Smooth muscle cell (in vitro differentiated cells): Measurements from ENCODE around the gene CELA3A. TPM values are rescaled to one million over a fixed set of nuclear protein-coding genes. Genes with fewer than 3 reads are reported as not detected.

Experiments used
- DNase-seq: peaks from one replicate; lab custom pipeline; 2025; ENCODE audit not compliant: unreplicated experiment; lab: John Stamatoyannopoulos, UW
- H2AFZ ChIP-seq: fragments of 200-600 bp; sonication (generic); 2 replicates; pipeline ENCODE4 v1.6.0; 2016; ENCODE audit warnings: antibody characterized with exemption, low read depth, mild to moderate bottlenecking
- H3F3A ChIP-seq: fragments of 200-600 bp; sonication (generic); 2 replicates; pipeline ENCODE4 v1.6.0; 2017; ENCODE audit warnings: antibody characterized with exemption, low read depth
- H3K27ac ChIP-seq: fragments of 200-600 bp; sonication (generic); 2 replicates; pipeline ENCODE4 v1.5.1; 2016; ENCODE audit warnings: low read depth, mild to moderate bottlenecking
- H3K27me3 ChIP-seq: fragments of 200-600 bp; sonication (generic); 2 replicates; pipeline ENCODE4 v1.6.1; 2016; ENCODE audit warnings: low read depth, mild to moderate bottlenecking
- H3K36me3 ChIP-seq: fragments of 200-600 bp; sonication (generic); 2 replicates; pipeline ENCODE4 v1.5.1; 2016; ENCODE audit warnings: low read depth
- H3K4me1 ChIP-seq: fragments of 200-600 bp; sonication (generic); 2 replicates; pipeline ENCODE4 v1.5.1; 2016; ENCODE audit warnings: low read depth
- H3K4me2 ChIP-seq: fragments of 200-600 bp; sonication (generic); 2 replicates; pipeline ENCODE4 v1.6.0; 2016; ENCODE audit warnings: mild to moderate bottlenecking
- H3K4me3 ChIP-seq: fragments of 200-600 bp; sonication (generic); 2 replicates; pipeline ENCODE4 v1.5.1; 2016; ENCODE audit warnings: mild to moderate bottlenecking
- H3K79me2 ChIP-seq: fragments of 200-600 bp; sonication (generic); 2 replicates; pipeline ENCODE4 v1.6.0; 2016; ENCODE audit warnings: low read depth, mild to moderate bottlenecking
- H3K9ac ChIP-seq: fragments of 200-600 bp; sonication (generic); 2 replicates; pipeline ENCODE4 v1.6.0; 2016; ENCODE audit warnings: low read depth
- H3K9me3 ChIP-seq: fragments of 200-600 bp; sonication (generic); replicated peaks from 2 replicates; pipeline ENCODE4 v1.5.1; 2016; ENCODE audit warnings: low read depth
- H4K20me1 ChIP-seq: fragments of 200-600 bp; sonication (generic); 2 replicates; pipeline ENCODE4 v1.6.0; 2016; ENCODE audit warnings: low read depth
- CTCF ChIP-seq: fragments of 200-600 bp; sonication (generic); IDR thresholded peaks from 2 replicates; pipeline ENCODE4 v1.5.1; 2017; ENCODE audit warnings: borderline replicate concordance, mild to moderate bottlenecking, antibody characterized with exemption; ENCODE audit not compliant: insufficient read depth, poor library complexity, severe bottlenecking
- WGBS: methylation state at CpG from one replicate; pipeline ENCODE4 v1.1.7; 2016; ENCODE audit warnings: low lambda C conversion rate; 5-methylcytosine and 5-hydroxymethylcytosine counted together
- polyA plus RNA-seq: library from polyadenylated mRNA; unstranded; fragments of >200 nt; fragmentation: Nextera tagmentation; extraction: Ambion mirVana; gene quantifications from 2 replicates; pipeline ENCODE4 v1.2.1, GENCODE V29; 2016
- total RNA-seq: library from RNA; depleted of rRNA; stranded (reverse); fragments of >200 nt; gene quantifications from 2 replicates; pipeline ENCODE4 v1.2.3, GENCODE V29; 2014

The CELA3A gene
- total and polyA plus RNA-seq, 2 experiments from 2014 or later: not detected

GRCh38 chr1:21955501-21956281 is 45.8 kb upstream of the CELA3A start:
- H3K36me3 ChIP-seq: no peaks in the 10 kb centered on the region
- H3K79me2 ChIP-seq: no peaks in the 10 kb centered on the region
- H4K20me1 ChIP-seq: no peaks in the 10 kb centered on the region
- no peak for TF ChIP-seq CTCF
- peaks cover 10% of the 10 kb centered on the region for H3K4me1 ChIP-seq
- WGBS: 73% methylated on average over 9 of the region's 9 CpGs
- H2AFZ ChIP-seq: peak overlapping the region; percentile 58
- no peak overlapping the region for H3K4me3 ChIP-seq
- no peak overlapping the region for H3K9ac ChIP-seq
- no peak for DNase-seq
- no peaks in the 10 kb centered on the region for H3K27me3 ChIP-seq
- H3F3A ChIP-seq: no peaks in the 10 kb centered on the region
- H3K4me2 ChIP-seq: no peak overlapping the region
- H3K27ac ChIP-seq: no peak overlapping the region
- no peaks in the 10 kb centered on the region for H3K9me3 ChIP-seq

- Histone ChIP-seq H2AFZ (no peak overlapping the region), H3F3A (no peaks in the 10 kb centered on the region), H4K20me1 (no peaks in the 10 kb centered on the region), H3K27me3 (no peaks in the 10 kb centered on the region), H3K4me2 (peak overlapping the region; percentile 45), H3K36me3 (no peaks in the 10 kb centered on the region), H3K9me3 (no peaks in the 10 kb centered on the region), H3K79me2 (no peaks in the 10 kb centered on the region), H3K9ac (no peak overlapping the region), H3K4me3 (no peak overlapping the region), H3K4me1 (peaks cover 10% of the 10 kb centered on the region), H3K27ac (no peak overlapping the region)
- DNase-seq: no peak
- no peak for TF ChIP-seq CTCF
- 67% methylated on average over 18 of the region's 18 CpGs for WGBS
Observed at GRCh38 chr1:21956720-21957552, 44.5 kb upstream of the CELA3A start.

- no peak for TF ChIP-seq CTCF
- Histone ChIP-seq H3K27me3 (no peaks in the 10 kb centered on the region), H3K27ac (no peak overlapping the region), H3K9ac (no peak overlapping the region), H3K36me3 (no peaks in the 10 kb centered on the region), H3K79me2 (no peaks in the 10 kb centered on the region), H3K4me1 (peaks cover 3% of the 10 kb centered on the region), H4K20me1 (no peaks in the 10 kb centered on the region), H2AFZ (no peak overlapping the region), H3K4me3 (no peak overlapping the region), H3K4me2 (no peak overlapping the region), H3K9me3 (no peaks in the 10 kb centered on the region), H3F3A (no peaks in the 10 kb centered on the region)
- no peak for DNase-seq
- 20% methylated on average over 2 of the region's 2 CpGs for WGBS
Observed at GRCh38 chr1:21961337-21961736, 40.1 kb upstream of the CELA3A start.
